Caco-2 (cell line): ENCODE measurements around the gene SLC38A10. TPM values are rescaled to one million over a fixed set of nuclear protein-coding genes. Genes with fewer than 3 reads are reported as not detected.
A peak's percentile ranks its signal among the peaks of the same experiment; 100 is the strongest.

ENCODE experiments used
- BruUV-seq: library from RNA; stranded (reverse); fragments of 400-500 nt; replicated peaks from 2 replicates; lab custom pipeline; 2021; lab: Mats Ljungman, UMichigan
- CTCF ChIA-PET: fragments of 300-600 bp; sonication (Branson Sonifier 250); formaldehyde crosslinking; loops from one replicate; lab custom pipeline; 2022; ENCODE audit warnings: antibody characterized with exemption; lab: Charles Lee
- POLR2A ChIA-PET: fragments of 300-600 bp; sonication (Branson Sonifier 250); formaldehyde crosslinking; loops from one replicate; lab custom pipeline; 2022; ENCODE audit warnings: antibody characterized with exemption; lab: Charles Lee
- DNase-seq, 2 experiments: peaks; one replicate each; pipeline versions ENCODE4 v3.0.0 to v3.0.0-alpha.2; 2020 to 2022
- H3K27me3 ChIP-seq: replicated peaks from 2 replicates; pipeline ENCODE4 v1.6.0; 2011; ENCODE audit warnings: low read length; ENCODE audit not compliant: control insufficient read depth, insufficient read depth
- H3K36me3 ChIP-seq: 2 replicates; pipeline ENCODE4 v1.5.1; 2011; ENCODE audit warnings: low read length; ENCODE audit not compliant: control insufficient read depth, insufficient read depth
- H3K4me1 ChIP-seq: fragments of 250-450 bp; sonication (Bioruptor Pico); 2 replicates; pipeline ENCODE4 v1.5.1; 2020; ENCODE audit warnings: mild to moderate bottlenecking
- H3K4me3 ChIP-seq: 2 replicates; pipeline ENCODE4 v1.5.1; 2011; ENCODE audit warnings: low read depth, mild to moderate bottlenecking, control low read depth, low read length
- H3K9me3 ChIP-seq: fragments of 250-450 bp; sonication (Bioruptor Pico); 2 replicates; pipeline ENCODE4 v1.5.1; 2020; ENCODE audit warnings: mild to moderate bottlenecking, moderate library complexity
- H3K27ac Mint-ChIP-seq: one replicate; pipeline ENCODE4 v1.8.0; 2022; ENCODE audit warnings: mixed read lengths; ENCODE audit not compliant: unreplicated experiment
- H3K27me3 Mint-ChIP-seq: one replicate; pipeline ENCODE4 v1.8.0; 2022; ENCODE audit warnings: mixed read lengths; ENCODE audit not compliant: insufficient read depth, unreplicated experiment
- H3K36me3 Mint-ChIP-seq: one replicate; pipeline ENCODE4 v1.8.0; 2022; ENCODE audit warnings: mild to moderate bottlenecking, mixed read lengths; ENCODE audit not compliant: insufficient read depth, unreplicated experiment
- H3K4me1 Mint-ChIP-seq: one replicate; pipeline ENCODE4 v1.8.0; 2022; ENCODE audit warnings: low read depth, mixed read lengths; ENCODE audit not compliant: unreplicated experiment
- H3K4me3 Mint-ChIP-seq: one replicate; pipeline ENCODE4 v1.8.0; 2022; ENCODE audit warnings: mild to moderate bottlenecking, moderate library complexity, mixed read lengths; ENCODE audit not compliant: unreplicated experiment
- H3K9me3 Mint-ChIP-seq: one replicate; pipeline ENCODE4 v1.8.0; 2022; ENCODE audit warnings: mixed read lengths; ENCODE audit not compliant: unreplicated experiment
- CTCF ChIP-seq, 2 experiments: fragments of 200-600 bp in 1 of 2; IDR thresholded peaks; 1 replicate in 1 of 2; 2 replicates in 1 of 2; pipeline versions ENCODE4 v1.5.1 to v1.8.0; 2011 to 2022; ENCODE audit warnings: antibody characterized with exemption in 1 of 2, control low read depth in 1 of 2, inconsistent platforms in 1 of 2, low read depth in 1 of 2, low read length in 1 of 2, mild to moderate bottlenecking in 1 of 2, moderate library complexity in 1 of 2; ENCODE audit not compliant: insufficient read depth in 1 of 2, severe bottlenecking in 1 of 2, unreplicated experiment in 1 of 2
- intact Hi-C: fragments of 100-400 bp; cut with micrococcal nuclease; formaldehyde crosslinking; loops from one replicate; pipeline ENCODE4 v1.10.0; 2022; ENCODE audit not compliant: unreplicated experiment
- total RNA-seq: library from RNA; stranded (reverse); gene quantifications from 2 replicates; pipeline ENCODE4 v1.2.3, GENCODE V29; 2022

Gene SLC38A10
- total RNA-seq, 1 experiment from 2014 or later: 137 TPM

- POLR2A ChIA-PET: no interaction called here
- no peaks in the 10 kb centered on the region for H3K9me3 Mint-ChIP-seq
- H3K27me3 ChIP-seq: no peaks in the 10 kb centered on the region
- CTCF ChIA-PET: no interaction called here
- TF ChIP-seq CTCF (IDR thresholded peaks at IDR 0.05; ENCODE audit: insufficient read depth in 1 of 2, low read depth in 1 of 2, low read length in 1 of 2, severe bottlenecking in 1 of 2, unreplicated experiment in 1 of 2): no peak
- H3K4me3 ChIP-seq: no peak overlapping the region
- DNase-seq: no peak
- no peak overlapping the region for H3K4me3 Mint-ChIP-seq
- BruUV-seq: no TSS peak
- H3K4me1 ChIP-seq: no peaks in the 10 kb centered on the region
- peaks cover 6% of the 10 kb centered on the region; the same call in 1 of the 2 replicates for H3K9me3 ChIP-seq
- peak overlapping the region; percentile 63 for H3K27ac Mint-ChIP-seq
- H3K36me3 Mint-ChIP-seq: peaks cover 85% of the 10 kb centered on the region
- intact Hi-C loops: no loop called here
- no peaks in the 10 kb centered on the region for H3K27me3 Mint-ChIP-seq
- H3K36me3 ChIP-seq: peaks cover 3% of the 10 kb centered on the region; the same call in 1 of the 2 replicates
- H3K4me1 Mint-ChIP-seq: peaks cover 6% of the 10 kb centered on the region
These were observed 50.0 kb downstream of the SLC38A10 start for GRCh38 chr17:81245024-81245664.

GRCh38 chr17:81244358-81245023 is 50.6 kb downstream of the SLC38A10 start:
- Mint-ChIP-seq H3K4me3 (no peak overlapping the region), H3K36me3 (peaks cover 83% of the 10 kb centered on the region), H3K4me1 (peaks cover 6% of the 10 kb centered on the region), H3K27ac (peak overlapping the region; percentile 63), H3K9me3 (no peaks in the 10 kb centered on the region), H3K27me3 (no peaks in the 10 kb centered on the region)
- no peaks in the 10 kb centered on the region for H3K27me3 ChIP-seq
- H3K4me3 ChIP-seq: no peak overlapping the region
- H3K9me3 ChIP-seq: peaks cover under 1% of the 10 kb centered on the region; the same call in 1 of the 2 replicates
- no peak for TF ChIP-seq CTCF (IDR thresholded peaks at IDR 0.05; ENCODE audit: insufficient read depth in 1 of 2, low read depth in 1 of 2, low read length in 1 of 2, severe bottlenecking in 1 of 2, unreplicated experiment in 1 of 2)
- no peaks in the 10 kb centered on the region; the same call in 1 of the 2 replicates for H3K36me3 ChIP-seq
- CTCF ChIA-PET: no interaction called here
- no TSS peak for BruUV-seq
- intact Hi-C loops: no loop called here
- POLR2A ChIA-PET: no interaction called here
- H3K4me1 ChIP-seq: no peaks in the 10 kb centered on the region
- no peak for DNase-seq

- DNase-seq: no peak
- Histone ChIP-seq H3K27me3 (no peaks in the 10 kb centered on the region), H3K4me3 (no peak overlapping the region), H3K9me3 (no peaks in the 10 kb centered on the region), H3K36me3 (no peaks in the 10 kb centered on the region), H3K4me1 (no peaks in the 10 kb centered on the region)
- peaks cover 6% of the 10 kb centered on the region for H3K4me1 Mint-ChIP-seq
- no peak overlapping the region for H3K27ac Mint-ChIP-seq
- CTCF ChIA-PET: no interaction called here
- no peaks in the 10 kb centered on the region for H3K27me3 Mint-ChIP-seq
- peaks cover 82% of the 10 kb centered on the region for H3K36me3 Mint-ChIP-seq
- H3K4me3 Mint-ChIP-seq: no peak overlapping the region
- BruUV-seq: no TSS peak
- H3K9me3 Mint-ChIP-seq: no peaks in the 10 kb centered on the region
- TF ChIP-seq CTCF (IDR thresholded peaks at IDR 0.05; ENCODE audit: insufficient read depth in 1 of 2, low read depth in 1 of 2, low read length in 1 of 2, severe bottlenecking in 1 of 2, unreplicated experiment in 1 of 2): no peak
- intact Hi-C loops: no loop called here
- POLR2A ChIA-PET: no interaction called here
These were observed 51.8 kb downstream of the SLC38A10 start for GRCh38 chr17:81243333-81243664.
